Measurements from ENCODE around the gene LILRB2. TPM values are rescaled to one million over a fixed set of nuclear protein-coding genes. Genes with fewer than 3 reads are reported as not detected.

Gene LILRB2
- total RNA-seq, 1 donor from 2014 or later: not detected

DNA sequence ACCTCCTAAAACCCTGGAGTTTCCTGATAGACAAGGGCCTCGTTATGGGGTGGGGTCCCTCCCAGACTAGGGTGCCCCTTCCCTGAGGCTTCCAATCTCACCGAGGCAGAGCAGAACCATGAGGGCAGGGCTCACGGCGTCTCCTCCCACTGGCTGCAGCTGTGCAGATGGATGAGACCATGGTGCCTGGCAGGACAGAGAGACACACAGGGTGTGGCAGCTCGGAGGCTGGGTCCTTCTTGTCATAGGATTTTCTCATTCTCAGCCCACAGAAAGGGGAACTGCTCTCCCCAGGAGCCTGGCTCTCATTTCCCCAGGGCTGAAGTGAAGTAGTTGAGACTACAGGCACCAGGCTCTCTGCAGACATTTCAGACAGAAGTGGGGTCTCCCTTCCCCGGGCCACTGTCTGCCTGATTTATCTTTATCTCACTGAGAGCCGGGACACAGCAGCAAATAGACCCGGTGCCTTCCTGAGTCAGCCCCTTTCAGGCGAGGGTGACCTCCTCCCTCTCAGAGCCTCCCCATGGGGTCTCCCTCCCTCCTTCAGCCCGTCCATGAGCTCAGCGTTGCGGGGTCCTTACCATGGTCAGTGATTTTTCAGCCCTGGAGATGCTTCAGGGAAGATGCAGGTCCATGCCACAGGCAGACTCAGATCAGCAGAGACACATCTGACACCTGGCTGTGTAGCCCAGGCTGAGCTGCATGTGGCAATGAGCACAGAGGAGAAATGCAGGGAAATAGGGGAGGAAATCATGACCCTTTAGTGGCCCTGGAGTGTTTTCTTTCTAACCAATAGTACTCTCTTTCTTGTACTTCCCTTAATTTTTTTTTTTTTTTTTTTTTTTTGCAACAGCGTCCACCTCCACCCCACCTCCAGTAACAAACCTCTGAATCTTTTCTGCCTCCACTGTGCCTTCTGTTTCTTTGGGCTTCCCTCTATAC, 31.8 kb upstream of the LILRB2 start, which contains the start of gene LILRA5:
TSS of gene LILRA5 (minus strand) at position 731 of the 942 bp plus-strand sequence. CDS start at position 584, 147 bp downstream.
- TF ChIP-seq, protein P1, sequence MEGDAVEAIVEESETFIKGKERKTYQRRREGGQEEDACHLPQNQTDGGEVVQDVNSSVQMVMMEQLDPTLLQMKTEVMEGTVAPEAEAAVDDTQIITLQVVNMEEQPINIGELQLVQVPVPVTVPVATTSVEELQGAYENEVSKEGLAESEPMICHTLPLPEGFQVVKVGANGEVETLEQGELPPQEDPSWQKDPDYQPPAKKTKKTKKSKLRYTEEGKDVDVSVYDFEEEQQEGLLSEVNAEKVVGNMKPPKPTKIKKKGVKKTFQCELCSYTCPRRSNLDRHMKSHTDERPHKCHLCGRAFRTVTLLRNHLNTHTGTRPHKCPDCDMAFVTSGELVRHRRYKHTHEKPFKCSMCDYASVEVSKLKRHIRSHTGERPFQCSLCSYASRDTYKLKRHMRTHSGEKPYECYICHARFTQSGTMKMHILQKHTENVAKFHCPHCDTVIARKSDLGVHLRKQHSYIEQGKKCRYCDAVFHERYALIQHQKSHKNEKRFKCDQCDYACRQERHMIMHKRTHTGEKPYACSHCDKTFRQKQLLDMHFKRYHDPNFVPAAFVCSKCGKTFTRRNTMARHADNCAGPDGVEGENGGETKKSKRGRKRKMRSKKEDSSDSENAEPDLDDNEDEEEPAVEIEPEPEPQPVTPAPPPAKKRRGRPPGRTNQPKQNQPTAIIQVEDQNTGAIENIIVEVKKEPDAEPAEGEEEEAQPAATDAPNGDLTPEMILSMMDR (conservative IDR thresholded peaks at IDR 0.05; ENCODE audit: low read depth, low read length): no peak
- no peak for DNase-seq (ENCODE audit: low read depth)
- no peak within 1 kb of the TSS for H3K4me3 ChIP-seq (ENCODE audit: low read depth, low read length)

- TF ChIP-seq, protein P1 (conservative IDR thresholded peaks at IDR 0.05; ENCODE audit: low read depth, low read length): no peak
- DNase-seq (ENCODE audit: low read depth): no peak
- H3K4me3 ChIP-seq (ENCODE audit: low read depth, low read length): no peak overlapping the region
Observed at GRCh38 chr19:54312011-54312410, 31.1 kb upstream of the LILRB2 start.

DNA sequence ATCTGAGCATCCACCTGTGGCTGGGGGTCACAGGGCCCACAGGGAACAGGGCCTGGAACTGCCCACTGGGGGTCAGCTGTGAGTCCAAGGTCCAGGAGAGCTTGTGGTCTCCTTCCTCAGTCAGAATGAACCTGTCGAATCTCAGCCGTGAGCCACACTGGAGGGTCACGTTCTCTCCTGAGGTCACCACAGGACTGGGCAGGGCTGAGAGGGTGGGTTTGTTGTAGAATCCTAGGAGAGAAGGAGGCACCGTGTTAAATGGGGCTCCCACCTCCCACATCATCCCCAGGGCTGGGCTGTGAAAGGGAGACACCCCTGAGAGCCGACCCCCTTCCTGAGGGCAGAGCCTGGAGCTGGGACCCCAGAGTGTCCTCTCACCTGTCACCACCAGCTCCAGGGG, 30.6 kb upstream of the LILRB2 start:
- TF ChIP-seq, protein P1 (conservative IDR thresholded peaks at IDR 0.05; ENCODE audit: low read depth, low read length): no peak
- DNase-seq (ENCODE audit: low read depth): no peak
- no peak overlapping the region for H3K4me3 ChIP-seq (ENCODE audit: low read depth, low read length)

GRCh38 chr19:54310543-54310942, 29.6 kb upstream of the LILRB2 start:
- no peak overlapping the region for H3K4me3 ChIP-seq (ENCODE audit: low read depth, low read length)
- DNase-seq (ENCODE audit: low read depth): no peak
- TF ChIP-seq, protein P1 (conservative IDR thresholded peaks at IDR 0.05; ENCODE audit: low read depth, low read length): no peak

- H3K4me3 ChIP-seq (ENCODE audit: low read depth, low read length): no peak overlapping the region
- TF ChIP-seq, protein P1 (conservative IDR thresholded peaks at IDR 0.05; ENCODE audit: low read depth, low read length): no peak
- DNase-seq (ENCODE audit: low read depth): no peak
Observed at GRCh38 chr19:54309811-54310210, 28.9 kb upstream of the LILRB2 start.

- DNase-seq (ENCODE audit: low read depth): no peak
- TF ChIP-seq, protein P1 (conservative IDR thresholded peaks at IDR 0.05; ENCODE audit: low read depth, low read length): no peak
- H3K4me3 ChIP-seq (ENCODE audit: low read depth, low read length): no peak overlapping the region
Observed at GRCh38 chr19:54307389-54308020, 26.6 kb upstream of the LILRB2 start.
